VCaP (cell line): ENCODE results near the gene THAP8.

Source experiments
- H3K27ac ChIP-seq: fragments of 450-650 bp; 2 replicates; pipeline ENCODE4 v1.5.1; 2017
- TF ChIP-seq, protein P1 (sequence below): fragments of 450-650 bp; conservative IDR thresholded peaks from 2 replicates; pipeline ENCODE4 v1.5.1; 2017; ENCODE audit warnings: mild to moderate bottlenecking, moderate library complexity

The THAP8 gene

DNA sequence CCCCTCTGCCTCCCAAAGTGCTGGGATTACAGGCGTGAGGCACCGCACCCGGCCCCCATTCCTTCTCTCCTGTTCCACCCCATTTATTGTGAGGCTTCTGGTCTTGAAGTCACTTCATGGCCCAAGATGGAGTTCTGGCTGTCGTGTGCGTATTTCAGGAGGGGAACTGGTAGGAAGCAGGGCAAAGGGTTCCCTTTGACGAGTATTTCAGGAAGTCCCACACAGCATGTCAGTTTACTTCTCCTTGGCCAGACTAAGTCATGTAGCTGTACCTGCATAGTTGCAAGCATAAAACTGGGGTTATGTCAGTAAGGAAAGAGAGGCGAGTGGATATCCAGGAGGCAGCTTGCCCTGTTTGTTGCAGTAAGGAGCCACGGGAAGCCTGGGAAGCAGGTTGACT is 10.7 kb upstream of the THAP8 start:
- H3K27ac ChIP-seq = peak overlapping the region; percentile 21; the same call in 1 of the 2 replicates
- TF ChIP-seq, protein P1, sequence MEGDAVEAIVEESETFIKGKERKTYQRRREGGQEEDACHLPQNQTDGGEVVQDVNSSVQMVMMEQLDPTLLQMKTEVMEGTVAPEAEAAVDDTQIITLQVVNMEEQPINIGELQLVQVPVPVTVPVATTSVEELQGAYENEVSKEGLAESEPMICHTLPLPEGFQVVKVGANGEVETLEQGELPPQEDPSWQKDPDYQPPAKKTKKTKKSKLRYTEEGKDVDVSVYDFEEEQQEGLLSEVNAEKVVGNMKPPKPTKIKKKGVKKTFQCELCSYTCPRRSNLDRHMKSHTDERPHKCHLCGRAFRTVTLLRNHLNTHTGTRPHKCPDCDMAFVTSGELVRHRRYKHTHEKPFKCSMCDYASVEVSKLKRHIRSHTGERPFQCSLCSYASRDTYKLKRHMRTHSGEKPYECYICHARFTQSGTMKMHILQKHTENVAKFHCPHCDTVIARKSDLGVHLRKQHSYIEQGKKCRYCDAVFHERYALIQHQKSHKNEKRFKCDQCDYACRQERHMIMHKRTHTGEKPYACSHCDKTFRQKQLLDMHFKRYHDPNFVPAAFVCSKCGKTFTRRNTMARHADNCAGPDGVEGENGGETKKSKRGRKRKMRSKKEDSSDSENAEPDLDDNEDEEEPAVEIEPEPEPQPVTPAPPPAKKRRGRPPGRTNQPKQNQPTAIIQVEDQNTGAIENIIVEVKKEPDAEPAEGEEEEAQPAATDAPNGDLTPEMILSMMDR = no peak

DNA sequence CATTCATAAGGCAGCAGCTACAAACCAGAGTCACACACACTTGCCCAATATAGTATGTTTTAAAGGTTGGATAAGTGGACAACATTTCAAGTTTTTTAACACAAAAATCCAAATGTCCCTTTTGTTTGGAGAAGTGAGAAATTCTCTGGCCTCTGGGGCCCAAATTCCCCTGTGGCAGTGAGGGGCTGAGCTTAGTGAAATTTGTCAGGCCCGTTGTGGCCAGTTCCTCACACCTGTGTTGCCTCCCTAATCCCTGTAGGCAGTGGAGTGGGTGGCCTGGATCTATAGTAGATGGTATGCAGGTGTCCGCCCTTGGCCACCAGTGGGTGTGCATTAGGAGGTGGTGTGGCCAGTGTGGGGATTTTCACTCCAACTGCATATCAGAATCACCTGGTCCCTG is 7.3 kb upstream of the THAP8 start:
- H3K27ac ChIP-seq = peak overlapping the region; percentile 91
- TF ChIP-seq, protein P1 = no peak

DNA sequence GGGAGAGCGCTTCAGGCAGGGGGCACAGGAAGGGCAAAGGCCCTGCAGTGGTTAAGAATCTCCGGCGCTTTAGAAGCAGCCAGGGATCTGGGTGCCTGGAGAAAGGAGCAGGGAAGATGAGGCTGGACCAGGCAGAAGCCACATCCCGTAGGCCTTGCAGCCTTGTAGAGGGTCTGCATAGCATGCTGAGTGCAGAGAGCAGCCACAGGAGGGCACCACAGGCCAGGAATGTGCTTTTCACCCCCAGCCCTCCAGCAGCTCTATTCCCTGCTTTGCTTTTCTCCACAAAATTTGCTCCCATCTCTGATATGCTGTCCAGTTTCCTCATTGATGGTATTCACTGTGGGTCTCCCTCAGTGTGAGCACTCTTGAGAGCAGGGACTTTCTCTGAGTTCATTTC is 6.3 kb upstream of the THAP8 start:
- TF ChIP-seq, protein P1 = peak; percentile 88
- peak overlapping the region; percentile 91; the same call in 1 of the 2 replicates for H3K27ac ChIP-seq

DNA sequence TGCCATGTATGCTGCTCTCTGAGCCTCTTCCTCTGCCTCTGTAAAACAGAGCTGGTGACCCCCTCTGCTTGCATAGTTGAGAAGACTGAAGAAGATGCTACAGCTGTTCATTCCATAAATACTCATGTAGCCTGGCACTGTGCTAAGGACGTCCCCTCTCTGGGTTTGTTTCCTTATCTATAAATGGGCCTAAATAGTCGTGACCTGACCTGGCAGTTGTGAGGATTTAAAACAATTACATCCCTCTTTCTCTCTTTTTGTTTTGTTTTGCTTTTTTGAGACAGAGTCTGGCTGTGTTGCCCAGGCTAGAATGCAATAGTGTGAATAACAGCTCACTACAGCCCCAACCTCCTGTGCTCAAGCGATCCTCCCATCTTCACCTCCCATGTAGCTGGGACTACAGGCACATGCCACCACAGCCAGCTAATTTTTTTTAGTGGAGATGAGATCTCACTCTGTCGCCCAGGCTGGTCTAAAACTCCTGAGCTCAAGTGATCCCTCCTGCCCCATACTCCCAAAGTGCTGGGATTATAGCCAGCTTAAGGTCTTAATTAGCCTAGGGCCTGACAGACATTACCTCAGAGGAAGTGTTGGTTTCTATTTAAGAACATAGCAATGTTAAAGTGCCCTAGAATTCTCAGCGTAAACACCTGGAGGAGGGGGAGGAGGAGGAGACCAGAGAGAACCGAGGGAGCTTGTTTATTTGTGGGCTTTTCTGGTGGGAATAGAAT is 5.3 kb upstream of the THAP8 start:
- peak overlapping the region; percentile 91 for H3K27ac ChIP-seq
- TF ChIP-seq, protein P1 = no peak

DNA sequence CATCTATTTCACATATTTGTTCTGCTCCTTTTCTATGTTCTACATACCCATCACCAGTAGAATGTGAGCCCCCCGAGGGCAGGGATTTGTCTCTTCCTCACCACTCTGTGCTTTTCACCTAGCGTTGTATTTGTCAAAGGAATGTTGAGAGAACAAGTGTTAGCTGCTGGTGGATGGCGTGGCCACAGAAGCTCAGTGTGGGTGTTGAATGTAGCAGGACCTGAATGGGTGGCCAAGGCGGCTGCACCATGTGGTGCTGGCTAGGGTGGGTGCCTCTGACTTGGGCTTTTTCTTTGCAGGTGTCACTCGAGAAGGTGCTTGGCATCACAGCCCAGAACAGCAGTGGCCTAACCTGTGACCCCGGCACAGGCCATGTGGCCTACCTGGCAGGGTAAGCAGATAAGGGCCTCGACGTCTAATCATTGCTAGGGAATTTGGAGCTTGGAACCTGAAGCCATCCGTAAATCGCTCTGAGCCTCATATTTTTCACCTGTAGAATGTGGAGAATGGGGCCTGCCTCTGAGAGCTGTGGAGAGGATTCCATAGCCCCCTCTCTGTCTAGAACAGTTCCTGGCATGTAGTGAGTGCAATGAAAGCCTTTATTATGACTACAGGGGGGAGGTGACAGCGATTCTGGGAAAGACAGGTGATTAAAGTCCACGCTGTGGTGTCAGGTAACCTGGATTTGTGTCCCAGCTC is 4.5 kb upstream of the THAP8 start:
- peak overlapping the region; percentile 91 for H3K27ac ChIP-seq
- TF ChIP-seq, protein P1 = no peak

DNA sequence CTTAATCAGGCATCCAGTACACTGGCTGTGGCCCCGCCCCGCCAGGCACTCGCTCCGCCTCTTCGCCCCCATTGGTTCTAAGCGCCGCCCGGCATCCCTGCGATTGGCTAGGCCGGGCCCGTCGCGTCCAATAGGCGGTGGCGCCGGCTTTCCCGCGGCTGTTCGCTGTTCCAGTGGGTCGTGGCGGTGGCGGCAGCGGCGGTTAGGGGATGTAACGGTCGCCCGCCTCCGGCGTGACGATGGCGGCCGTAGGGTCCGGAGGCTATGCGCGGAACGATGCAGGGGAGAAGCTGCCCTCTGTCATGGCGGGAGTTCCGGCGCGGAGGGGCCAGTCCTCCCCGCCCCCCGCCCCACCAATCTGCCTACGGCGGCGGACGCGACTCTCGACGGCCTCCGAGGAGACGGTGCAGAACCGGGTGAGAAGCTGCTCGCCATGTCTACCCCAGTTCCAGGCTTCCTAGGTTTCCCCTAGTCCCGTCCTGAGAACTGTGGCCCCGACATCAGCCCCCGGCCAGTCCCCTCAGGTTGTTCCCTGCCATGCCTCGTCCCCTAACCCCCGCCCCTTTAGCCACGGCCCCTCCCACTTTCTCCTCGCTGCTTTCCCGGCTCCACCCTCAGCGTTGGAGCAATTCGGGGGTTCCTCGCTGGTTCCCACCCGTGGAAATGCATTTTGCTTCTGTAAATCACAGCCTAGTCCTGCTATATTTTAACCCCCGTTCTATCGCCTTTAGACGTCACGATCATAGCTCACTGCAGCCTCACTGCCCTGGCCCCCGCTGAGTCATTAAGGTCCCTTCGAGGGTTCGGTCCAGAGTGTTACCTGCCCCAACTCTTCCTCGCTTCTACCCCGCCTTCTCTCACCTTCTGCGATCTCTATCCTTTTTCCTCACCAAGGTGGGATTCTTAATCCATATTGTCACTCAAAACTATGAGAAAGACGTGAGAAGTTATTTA is 925 bp upstream of the THAP8 start, which contains the start of gene WDR62:
Gene WDR62, plus strand, starts transcription at position 165 of the 954 bp plus-strand sequence. Its CDS starts 75 bp downstream, at position 240.
- TF ChIP-seq, protein P1 = peak; percentile 13; the same call in 1 of the 2 replicates
- H3K27ac ChIP-seq = peak within 1 kb of the TSS; percentile 91
